GM12873 (cell line): ENCODE measurements around the gene MGAT5.

Experiments used
- CTCF ChIP-seq: IDR thresholded peaks from 2 replicates; pipeline ENCODE4 v1.5.1; 2012; ENCODE audit warnings: low read depth, mild to moderate bottlenecking, moderate library complexity, low read length, control low read depth; ENCODE audit not compliant: insufficient read depth; ENCODE audit errors: missing control alignments

The MGAT5 gene

DNA sequence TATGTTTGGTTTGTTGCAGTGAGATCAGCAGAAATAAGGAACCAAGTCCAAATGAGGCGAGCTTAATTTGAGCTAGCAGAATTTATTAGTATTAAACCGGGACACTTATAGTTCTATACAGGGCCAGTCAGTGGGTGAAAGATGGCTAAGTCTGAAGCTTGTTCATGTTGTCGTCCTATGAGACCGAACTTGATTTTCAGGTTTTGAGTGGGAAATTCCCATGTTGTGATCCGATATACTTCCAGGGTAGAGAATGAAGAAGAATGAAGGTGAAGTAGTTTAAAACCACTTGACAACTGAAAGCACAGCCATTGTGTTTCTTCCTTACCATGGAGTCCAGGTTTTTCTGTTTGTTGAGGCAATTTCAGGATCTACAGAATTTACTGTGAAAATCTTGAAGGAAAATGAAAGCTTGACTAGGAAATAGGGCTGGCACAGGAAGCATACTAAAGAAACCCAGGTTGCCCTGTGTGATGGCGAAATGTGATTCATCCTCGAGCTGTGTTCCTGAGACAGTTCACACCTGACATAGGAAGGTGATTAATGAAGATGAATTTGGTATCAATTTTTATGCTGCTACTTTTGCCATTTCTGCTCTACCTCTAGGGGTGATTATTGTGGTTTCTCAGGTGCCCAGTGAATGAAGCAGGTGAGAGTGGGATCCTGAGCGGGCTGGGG, 37.6 kb upstream of the MGAT5 start:
- no peak for TF ChIP-seq CTCF

GRCh38 chr2:134217351-134217750, 36.5 kb upstream of the MGAT5 start:
- TF ChIP-seq CTCF = no peak

- no peak for TF ChIP-seq CTCF
Observed at GRCh38 chr2:134217924-134218323, 35.9 kb upstream of the MGAT5 start.

DNA sequence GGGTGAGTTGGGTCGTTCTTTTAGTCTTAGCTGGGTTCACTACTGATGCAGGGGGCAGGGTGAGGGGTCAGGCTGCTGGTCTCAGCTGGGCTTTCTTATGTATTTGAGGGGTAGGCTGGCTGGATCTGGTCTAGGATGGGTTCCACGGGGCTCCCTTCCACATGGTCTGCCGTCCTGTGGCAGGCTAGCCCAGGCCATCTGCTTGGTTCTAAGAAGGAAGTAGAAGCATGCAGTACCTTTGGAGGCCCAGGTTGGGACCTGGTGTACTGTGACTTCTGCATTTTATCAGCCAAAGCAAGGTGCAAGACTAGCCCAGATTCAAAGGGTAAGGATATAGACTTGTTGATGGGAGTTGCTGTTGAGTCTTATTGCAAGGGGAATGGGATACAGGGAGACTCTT, 35.5 kb upstream of the MGAT5 start:
- no peak for TF ChIP-seq CTCF

DNA sequence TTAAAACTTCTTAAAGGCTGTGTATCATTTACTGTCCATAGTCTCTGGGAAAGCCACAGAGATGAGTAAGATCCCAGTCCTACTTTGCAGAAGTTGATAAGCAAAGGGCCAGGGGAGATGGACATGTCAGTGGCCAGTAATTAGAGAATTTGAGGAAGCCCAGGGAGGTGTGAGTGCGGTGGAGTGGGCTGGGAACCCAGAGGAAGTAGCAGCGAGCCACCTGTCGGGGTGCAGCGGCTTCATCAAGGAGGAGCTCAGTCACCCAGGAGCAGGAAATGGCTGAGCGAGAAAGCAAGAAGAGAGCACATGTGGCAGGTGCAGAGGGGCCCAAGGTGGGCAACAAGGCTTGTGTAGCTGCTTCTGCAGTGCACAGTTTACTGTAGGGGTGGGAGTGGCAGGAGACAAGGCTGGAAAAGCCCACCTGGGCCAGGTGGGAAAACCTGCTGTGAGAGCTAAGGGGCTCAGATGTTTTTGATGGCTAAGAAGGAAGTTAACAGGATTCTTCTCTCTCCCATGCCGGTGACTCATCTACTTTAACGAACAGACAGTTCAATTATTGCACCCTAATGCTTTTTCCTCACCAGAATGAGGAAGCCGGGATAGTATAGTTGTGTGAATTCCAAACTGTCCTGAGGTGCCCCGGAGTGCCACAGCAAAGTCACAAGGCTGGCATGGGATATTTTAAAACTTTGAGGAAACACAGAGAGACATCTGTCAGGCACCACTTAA, 34.8 kb upstream of the MGAT5 start:
- TF ChIP-seq CTCF = no peak

DNA sequence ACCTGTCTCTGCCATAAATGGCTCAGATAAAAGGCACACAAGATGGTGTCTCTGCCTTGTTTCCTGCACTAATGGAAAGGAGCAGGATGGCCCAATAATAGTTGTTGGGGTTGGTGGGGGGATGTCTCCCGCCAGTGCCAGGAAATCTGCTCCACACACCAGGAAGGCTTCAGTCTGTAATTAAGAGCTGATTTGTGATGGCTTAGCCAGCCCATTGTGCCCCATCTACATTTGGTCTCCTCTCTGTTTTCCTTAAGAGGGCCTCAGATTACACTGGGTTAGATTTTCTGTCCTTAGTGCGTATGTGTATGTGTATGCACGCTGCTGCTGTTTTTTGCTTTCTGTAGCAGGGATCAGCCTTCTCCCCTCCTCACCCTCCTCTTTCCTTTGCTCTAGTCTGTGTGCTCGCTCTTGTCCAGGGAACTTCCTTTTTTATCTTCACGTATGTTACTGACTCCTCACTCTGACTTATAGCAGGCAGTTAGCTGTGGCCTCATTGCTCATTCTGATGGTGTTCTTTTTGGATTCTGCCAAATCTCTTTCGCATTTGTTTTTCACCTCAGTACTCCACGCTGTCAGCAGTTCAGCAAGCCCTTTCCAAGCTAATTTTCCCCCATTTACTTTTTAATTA, 33.4 kb upstream of the MGAT5 start:
- TF ChIP-seq CTCF = no peak

DNA sequence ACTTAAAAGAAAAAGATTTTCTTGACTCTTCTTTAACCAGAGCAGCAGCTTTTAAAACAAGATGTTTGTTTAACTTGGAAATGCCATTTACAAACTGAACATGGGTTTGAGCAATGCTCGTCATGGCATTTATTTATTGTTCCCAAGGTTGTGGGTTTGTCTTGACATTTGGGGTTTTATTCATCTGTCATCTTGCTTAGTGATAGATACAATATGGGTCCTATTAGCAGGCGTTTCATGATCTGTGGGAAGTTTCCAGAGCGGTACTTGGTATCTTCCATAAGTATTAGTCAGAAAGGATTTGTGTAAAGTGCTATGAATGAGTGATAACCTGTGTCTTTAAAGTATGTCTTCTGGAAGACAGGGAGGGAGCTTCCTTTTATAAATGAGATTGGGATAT, 29.9 kb upstream of the MGAT5 start:
- no peak for TF ChIP-seq CTCF
